ENCODE results near the gene KIF12. TPM values are rescaled to one million over a fixed set of nuclear protein-coding genes. Genes with fewer than 3 reads are reported as not detected.
"Not testable (repeated sequence)": the region's sequence is repeated elsewhere in the genome, so short reads cannot be mapped to it uniquely, and the experiment has no call there.

KIF12 gene
- total RNA-seq, 1 donor = not detected

DNA sequence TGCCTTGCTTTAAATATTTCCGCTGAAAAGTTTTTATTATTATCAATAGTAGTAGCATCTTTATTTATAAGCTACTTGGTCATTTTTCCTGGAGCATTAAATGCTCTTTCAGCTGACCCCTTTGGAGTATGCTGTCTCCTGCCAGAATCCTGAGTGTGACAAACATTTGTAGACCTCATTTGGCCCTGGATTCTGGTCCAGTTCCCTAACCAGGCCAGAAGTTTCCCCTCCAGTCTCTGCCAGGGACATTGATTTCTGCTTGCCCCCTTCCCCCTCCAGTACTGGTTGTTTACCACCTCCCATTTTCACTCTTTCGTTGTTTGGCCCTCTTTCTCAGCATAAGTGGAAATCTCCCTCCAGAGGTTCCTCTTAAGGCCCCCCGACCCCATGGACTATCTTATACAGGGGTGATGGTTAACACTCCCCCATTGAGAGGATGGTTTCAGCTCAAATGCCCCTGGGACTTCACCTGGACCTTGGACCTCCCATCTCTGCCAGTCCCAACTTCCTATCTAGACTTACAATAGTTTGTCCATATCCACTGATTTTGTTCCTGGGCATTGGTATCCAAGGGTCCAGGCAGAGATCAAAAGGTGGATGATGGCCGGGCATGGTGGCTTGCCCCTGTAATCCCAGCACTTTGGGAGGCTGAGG lies 31.7 kb upstream of the KIF12 start:
- H3K4me3 ChIP-seq (ENCODE audit: low read depth, low read length) = no peak overlapping the region
- no peak for DNase-seq (ENCODE audit: low read depth)
- TF ChIP-seq, protein P1, sequence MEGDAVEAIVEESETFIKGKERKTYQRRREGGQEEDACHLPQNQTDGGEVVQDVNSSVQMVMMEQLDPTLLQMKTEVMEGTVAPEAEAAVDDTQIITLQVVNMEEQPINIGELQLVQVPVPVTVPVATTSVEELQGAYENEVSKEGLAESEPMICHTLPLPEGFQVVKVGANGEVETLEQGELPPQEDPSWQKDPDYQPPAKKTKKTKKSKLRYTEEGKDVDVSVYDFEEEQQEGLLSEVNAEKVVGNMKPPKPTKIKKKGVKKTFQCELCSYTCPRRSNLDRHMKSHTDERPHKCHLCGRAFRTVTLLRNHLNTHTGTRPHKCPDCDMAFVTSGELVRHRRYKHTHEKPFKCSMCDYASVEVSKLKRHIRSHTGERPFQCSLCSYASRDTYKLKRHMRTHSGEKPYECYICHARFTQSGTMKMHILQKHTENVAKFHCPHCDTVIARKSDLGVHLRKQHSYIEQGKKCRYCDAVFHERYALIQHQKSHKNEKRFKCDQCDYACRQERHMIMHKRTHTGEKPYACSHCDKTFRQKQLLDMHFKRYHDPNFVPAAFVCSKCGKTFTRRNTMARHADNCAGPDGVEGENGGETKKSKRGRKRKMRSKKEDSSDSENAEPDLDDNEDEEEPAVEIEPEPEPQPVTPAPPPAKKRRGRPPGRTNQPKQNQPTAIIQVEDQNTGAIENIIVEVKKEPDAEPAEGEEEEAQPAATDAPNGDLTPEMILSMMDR (IDR thresholded peaks at IDR 0.05; ENCODE audit: insufficient read depth, low read depth, low read length) = no peak

DNA sequence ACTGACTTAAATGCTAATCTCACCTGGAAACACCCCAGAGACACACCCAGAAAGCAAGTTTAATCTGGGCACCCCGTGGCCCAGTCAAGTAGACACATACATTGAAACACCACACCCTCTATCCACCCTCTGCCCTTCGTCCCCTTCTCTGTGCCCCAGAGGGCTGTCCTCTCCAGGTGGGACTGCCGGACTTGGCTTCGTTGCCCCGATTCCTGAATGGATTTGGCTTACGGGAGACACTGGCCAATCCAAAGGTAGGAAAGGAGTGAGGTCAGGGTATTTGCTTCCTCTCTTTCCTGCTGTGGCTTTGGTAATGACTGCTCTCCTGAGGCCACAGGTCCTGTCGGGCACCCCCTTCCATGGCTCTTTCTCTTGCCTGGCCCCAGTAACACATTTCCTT lies 31.0 kb upstream of the KIF12 start:
- DNase-seq (ENCODE audit: low read depth) = no peak
- H3K4me3 ChIP-seq (ENCODE audit: low read depth, low read length) = no peak overlapping the region
- TF ChIP-seq, protein P1 (IDR thresholded peaks at IDR 0.05; ENCODE audit: insufficient read depth, low read depth, low read length) = no peak

DNA sequence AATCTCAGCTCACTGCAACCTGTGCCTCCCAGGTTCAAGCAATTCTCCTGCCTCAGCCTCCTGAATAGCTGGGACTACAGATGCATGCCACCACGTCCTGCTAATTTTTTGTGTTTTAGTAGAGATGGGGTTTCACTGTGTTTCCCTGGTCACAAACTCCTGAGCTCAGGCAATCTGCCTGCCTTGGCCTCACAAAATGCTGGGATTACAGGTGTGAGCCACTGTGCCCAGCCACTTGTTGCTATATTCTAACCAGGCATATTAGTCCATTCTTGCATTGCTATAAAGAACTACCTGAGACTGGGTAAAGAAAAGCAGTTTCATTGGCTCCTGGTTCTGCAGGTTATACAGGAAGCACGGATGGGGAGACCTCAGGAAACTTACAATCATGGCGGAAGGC lies 29.7 kb upstream of the KIF12 start:
- not testable (repeated sequence) for H3K4me3 ChIP-seq (ENCODE audit: low read depth, low read length); DNase-seq (ENCODE audit: low read depth)

DNA sequence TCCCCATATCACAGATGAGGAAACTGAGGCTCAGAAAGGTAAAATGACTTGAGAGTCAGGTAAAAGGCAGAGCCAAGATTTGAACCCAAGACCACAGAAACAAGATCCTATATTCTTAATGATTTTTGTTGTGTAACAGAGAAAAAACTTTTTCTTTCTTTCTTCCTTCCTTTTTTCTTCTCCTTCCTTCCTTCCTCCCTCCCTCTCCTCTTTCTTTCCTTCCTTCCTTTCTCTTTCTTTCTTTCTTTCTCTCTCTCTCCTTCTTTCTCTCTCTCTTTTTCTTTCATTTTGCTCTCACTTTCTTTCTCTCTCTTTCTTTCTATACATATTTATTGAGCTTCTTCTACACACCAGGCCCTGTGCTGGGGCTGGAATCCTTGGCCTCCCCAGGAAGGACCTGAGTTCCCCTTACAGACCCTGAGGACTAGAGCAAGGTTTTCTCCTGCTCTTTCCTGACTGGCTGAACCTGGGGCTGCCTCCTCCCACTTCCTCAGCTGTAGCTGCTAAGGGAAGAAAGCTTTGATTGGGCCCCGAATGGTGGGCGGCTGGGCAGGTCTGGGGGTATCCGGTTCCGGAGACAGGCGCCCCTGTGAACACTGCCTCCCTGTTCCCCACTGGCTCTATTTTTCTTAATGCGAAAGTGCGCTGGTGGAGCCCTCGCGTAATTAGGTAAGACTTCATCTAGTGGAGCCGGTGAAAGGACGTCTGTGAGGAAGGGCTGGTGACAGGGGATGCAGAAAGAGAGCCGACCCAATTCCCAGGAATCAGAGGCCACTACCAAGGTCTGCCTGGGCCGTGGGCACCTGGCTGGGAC lies 27.4 kb upstream of the KIF12 start:
- DNase-seq (ENCODE audit: low read depth) = no peak
- TF ChIP-seq, protein P1 (IDR thresholded peaks at IDR 0.05; ENCODE audit: insufficient read depth, low read depth, low read length) = no peak
- H3K4me3 ChIP-seq (ENCODE audit: low read depth, low read length) = no peak overlapping the region

DNA sequence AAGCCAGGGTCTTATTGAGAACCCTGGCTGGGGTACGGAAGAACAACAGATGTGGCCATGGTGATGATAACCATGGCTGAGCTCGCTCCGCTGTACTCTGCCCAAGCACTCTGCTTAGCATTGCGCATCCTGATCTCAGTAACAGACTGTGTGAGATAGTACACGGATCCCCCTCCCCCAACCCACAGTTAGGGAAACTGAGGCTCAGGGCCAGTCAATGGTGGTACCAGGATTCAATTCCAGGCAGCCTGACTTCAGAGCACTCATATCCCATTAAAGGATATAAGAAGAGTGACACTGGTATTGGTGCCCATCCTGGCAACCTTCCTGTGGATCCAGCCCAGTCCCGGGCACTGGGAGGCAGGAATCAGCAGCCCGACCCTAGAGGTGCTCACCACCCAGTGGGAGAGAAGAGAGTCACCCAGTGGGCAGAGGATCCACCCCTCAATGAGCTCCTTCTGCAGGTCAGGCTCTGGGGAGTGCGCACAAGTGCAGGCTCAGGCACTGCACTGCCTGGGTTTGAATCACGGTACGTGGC lies 26.5 kb upstream of the KIF12 start:
- TF ChIP-seq, protein P1 (IDR thresholded peaks at IDR 0.05; ENCODE audit: insufficient read depth, low read depth, low read length) = no peak
- no peak overlapping the region for H3K4me3 ChIP-seq (ENCODE audit: low read depth, low read length)
- DNase-seq (ENCODE audit: low read depth) = no peak

DNA sequence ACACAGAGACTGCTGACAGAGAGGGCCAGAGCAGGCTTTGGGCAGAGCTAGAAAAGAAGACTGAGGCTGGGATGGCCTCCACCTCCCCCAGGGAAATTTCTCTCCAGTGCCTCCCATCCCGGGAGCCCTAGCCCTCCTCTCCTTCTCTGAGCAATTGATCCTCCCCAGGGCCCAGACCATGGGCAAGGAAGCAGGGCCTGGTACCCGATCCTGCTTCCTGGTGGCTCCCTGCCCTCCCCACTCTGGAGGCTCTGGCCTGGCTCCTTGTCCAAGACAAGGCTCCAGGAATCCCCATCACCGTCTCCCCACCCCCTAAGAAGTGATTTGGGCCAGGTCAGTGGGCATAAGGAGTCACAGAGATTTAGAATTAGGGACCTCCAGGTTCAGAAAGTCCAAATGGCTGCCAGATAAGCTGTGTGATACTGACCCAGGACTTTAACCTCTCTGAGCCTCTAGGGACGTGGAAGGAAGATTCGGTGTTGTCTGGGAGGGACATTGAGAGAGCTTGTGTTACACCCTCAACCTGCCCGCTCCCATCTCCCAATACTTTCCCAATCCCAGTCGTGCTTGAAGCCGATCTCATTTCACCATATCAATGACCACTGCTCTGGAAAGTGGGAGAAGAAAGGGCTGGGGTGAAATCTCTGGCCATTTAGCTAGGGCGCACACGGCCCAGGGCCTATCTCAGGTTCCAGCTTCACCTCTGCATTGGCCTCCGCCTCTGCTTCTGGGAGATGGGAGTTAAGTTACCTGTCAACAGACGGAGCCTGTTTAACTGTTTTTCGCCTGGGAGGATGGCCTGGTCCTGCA lies 25.8 kb upstream of the KIF12 start:
- H3K4me3 ChIP-seq (ENCODE audit: low read depth, low read length) = no peak overlapping the region
- no peak for DNase-seq (ENCODE audit: low read depth)
- TF ChIP-seq, protein P1 (IDR thresholded peaks at IDR 0.05; ENCODE audit: insufficient read depth, low read depth, low read length) = no peak

DNA sequence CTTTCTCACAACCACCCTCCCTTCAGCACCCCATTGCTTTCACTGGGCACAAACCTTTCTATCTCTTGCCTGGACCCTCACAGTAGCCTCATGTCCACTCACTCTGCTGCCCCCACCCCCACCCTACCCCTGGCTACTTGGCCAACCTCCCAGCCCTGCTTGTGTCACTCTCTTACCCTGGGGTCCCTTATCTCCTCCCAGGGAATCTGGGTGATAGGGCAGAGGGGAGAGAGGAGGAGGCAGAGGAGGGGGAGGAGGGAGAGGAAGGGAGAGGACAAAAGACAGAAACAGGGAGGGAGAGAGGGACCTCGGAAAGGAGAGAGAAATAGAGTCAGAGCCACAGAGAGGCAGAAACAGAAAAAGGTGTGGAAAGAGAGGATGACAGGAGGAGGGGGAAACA lies 25.0 kb upstream of the KIF12 start:
- no peak overlapping the region for H3K4me3 ChIP-seq (ENCODE audit: low read depth, low read length)
- TF ChIP-seq, protein P1 (IDR thresholded peaks at IDR 0.05; ENCODE audit: insufficient read depth, low read depth, low read length) = no peak
- no peak for DNase-seq (ENCODE audit: low read depth)
